Heart right ventricle (tissue), 16 donors: Measurements from ENCODE around the gene ZNF302. TPM values are rescaled to one million over a fixed set of nuclear protein-coding genes. Genes with fewer than 3 reads are reported as not detected.

ENCODE experiments used
- ATAC-seq, 8 donors: fragments of 200-7000 bp; cut with Tn5 transposase; one replicate each; pipeline ENCODE4 v1.9.1; 2020; ENCODE audit warnings: mild to moderate bottlenecking in 8 of 8, moderate library complexity in 8 of 8, moderate number of reproducible peaks in 1 of 8
- DNase-seq, 2 donors: peaks; one replicate each; pipeline ENCODE4 v3.0.0-alpha.2; 2020
- H3K27ac ChIP-seq, 10 donors: fragments of 200-600 bp; sonication (generic) in 2 of 10; one replicate each; pipeline versions ENCODE4 v1.5.0 to v1.8.0; 2020 to 2022; ENCODE audit warnings: mild to moderate bottlenecking in 3 of 10
- H3K27me3 ChIP-seq, 7 donors: fragments of 200-600 bp; one replicate each; pipeline ENCODE4 v1.8.0; 2021 to 2022; ENCODE audit warnings: mild to moderate bottlenecking in 2 of 7
- H3K36me3 ChIP-seq, 9 donors: fragments of 200-600 bp; sonication (generic) in 1 of 9; one replicate each; pipeline versions ENCODE4 v1.5.0 to v1.8.0; 2020 to 2022; ENCODE audit warnings: mild to moderate bottlenecking in 2 of 9
- H3K4me1 ChIP-seq, 9 donors: fragments of 200-600 bp; sonication (generic) in 1 of 9; one replicate each; pipeline versions ENCODE4 v1.5.0 to v1.8.0; 2020 to 2022; ENCODE audit warnings: mild to moderate bottlenecking in 4 of 9
- H3K4me3 ChIP-seq, 10 donors: fragments of 200-600 bp; sonication (generic) in 2 of 10; one replicate each; pipeline versions ENCODE4 v1.5.0 to v1.8.0; 2020 to 2022; ENCODE audit warnings: mild to moderate bottlenecking in 7 of 10, moderate library complexity in 2 of 10
- H3K9me3 ChIP-seq, 11 donors: fragments of 200-600 bp in 10 of 11; sonication (generic) in 2 of 11; one replicate each; pipeline versions ENCODE4 v1.5.0 to v1.8.0; 2013 to 2022; ENCODE audit warnings: mild to moderate bottlenecking in 2 of 11, control low read depth in 1 of 11, moderate library complexity in 1 of 11
- CTCF ChIP-seq, 9 donors: fragments of 200-600 bp; sonication (generic) in 2 of 9; IDR thresholded peaks; one replicate each; pipeline versions ENCODE4 v1.5.0 to v1.8.0; 2021 to 2022; ENCODE audit warnings: antibody characterized with exemption in 9 of 9, mild to moderate bottlenecking in 5 of 9, moderate library complexity in 1 of 9
- WGBS, 2 donors: extraction: QIAGEN DNeasy Blood & Tissue Kit; methylation state at CpG; one replicate each; pipeline ENCODE4 v1.1.7; 2013; ENCODE audit warnings: inconsistent platforms in 1 of 2; 5-methylcytosine and 5-hydroxymethylcytosine counted together
- intact Hi-C, 10 donors: fragments of 100-400 bp; cut with DNase I; formaldehyde crosslinking; loops; one replicate each; pipeline versions ENCODE4 v1.11.1 to v1.14.2; 2022
- polyA plus RNA-seq, 2 donors: library from polyadenylated mRNA; stranded (reverse); fragments of 200-250 nt; gene quantifications; one replicate each; pipeline ENCODE4 v1.2.3, GENCODE V29; 2013
- total RNA-seq, 10 donors: library from RNA; stranded (reverse); fragmentation: NEBNext Ultra II Directional in 3 of 10; extraction: Animal tissue kit (Norgen Biotek cat#: 25700) in 3 of 10; gene quantifications; one replicate each; pipeline versions ENCODE4 v1.2.1 to v1.2.4, GENCODE V29; 2021 to 2023
- donor health status: Arrhythmogenic right ventricular cardiomyopathy.
- donor health status: ischemic (EF 13 %, LVEDD 7.1; RV severe dilation, severe dysfunction).
- donor health status: healthy with polysubstance abuse.
- donor health status: DM: no; HTN: yes; CAD: no.
- donor health status: DM: no; HTN: no; CAD: no.
- donor health status: ischemic (EF 25% LVEDD 6.9; RV normal size, moderate dysfunction).
- donor health status: ischemic (EF 25% LVEDD 5.7; RV mildly dilated, moderate dysfunction).
- donor health status: healthy.
- donor health status: DM: yes; HTN: yes; CAD: no.
- donor health status: Ischemic cardiomyopathy.
- donor health status: ischemic (EF 35%, LVEDD 5.7; RV mildly dilated, moderate dysfunction).
- donor health status: nonischemic (EF 11% LVEDD 7.7; RV severe dilation, severe dysfunction).
- donor health status: DM: yes; HTN: yes; CAD: no.
- donor health status: PGD.
- donor health status: ischemic (EF 29% LVEDD 5.4; RV normal size, mild dysfunction).
- donor health status: nonischemic (EF 23%, LVEDD 6.1; RV moderate dilation, normal function).

The ZNF302 gene
- total and polyA plus RNA-seq, 12 donors, result 20.4 to 42.5 (median 32.6) TPM

DNA sequence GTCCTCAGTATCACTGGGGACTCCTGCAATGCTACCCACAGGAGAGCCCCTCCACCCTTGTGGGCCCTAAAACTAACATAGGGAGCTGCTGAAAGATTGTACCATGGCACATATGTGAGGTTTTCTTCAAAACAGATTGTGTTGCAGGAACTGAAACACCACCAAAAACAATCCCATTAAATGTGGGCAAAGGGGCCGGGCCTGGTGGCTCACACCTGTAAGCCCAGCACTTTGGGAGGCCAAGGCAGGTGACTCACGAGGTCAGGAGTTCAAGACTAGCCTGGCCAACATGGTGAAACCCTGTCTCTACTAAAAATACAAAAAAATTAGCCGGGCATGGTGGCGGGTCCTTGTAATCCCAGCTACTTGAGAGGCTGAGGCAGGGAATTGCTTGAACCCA lies 35.2 kb upstream of the ZNF302 start:
- H3K4me1 ChIP-seq, result peaks cover 0 to 5% (median 0%) of the 10 kb centered on the region in 9 donors
- no peak overlapping the region for H3K4me3 ChIP-seq
- WGBS, 2 donors, result 89 to 91% methylated on average over 4 of the region's 4 CpGs
- no peaks in the 10 kb centered on the region for H3K27me3 ChIP-seq
- H3K9me3 ChIP-seq, result no peaks in the 10 kb centered on the region
- ATAC-seq, result no peak
- no peaks in the 10 kb centered on the region for H3K36me3 ChIP-seq
- TF ChIP-seq CTCF (IDR thresholded peaks at IDR 0.05), result no peak
- intact Hi-C loops, result no loop called here
- H3K27ac ChIP-seq, result no peak overlapping the region
- DNase-seq, result no peak

DNA sequence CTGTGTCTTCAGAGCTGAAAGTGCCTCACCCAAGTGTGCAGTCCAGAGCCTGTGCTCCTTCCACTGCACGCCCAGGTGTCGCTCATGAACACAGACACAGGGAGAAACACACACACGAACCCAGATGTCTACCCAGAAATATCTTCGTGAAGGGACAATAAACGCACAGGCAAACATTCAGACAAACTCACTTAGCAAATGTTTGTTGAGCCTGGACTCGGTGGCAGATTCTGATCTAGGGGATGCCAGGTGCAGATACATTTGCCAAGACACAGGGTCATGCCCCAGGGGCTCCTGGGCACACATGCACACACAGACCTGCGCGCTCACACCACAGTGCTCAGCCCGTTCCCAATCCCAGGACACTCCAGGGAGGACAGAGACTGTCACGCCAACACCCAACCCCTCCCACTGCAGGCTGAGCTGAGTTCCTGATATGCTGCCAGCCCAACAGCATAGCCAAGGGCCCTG lies 32.5 kb upstream of the ZNF302 start:
- ATAC-seq (peak in 4 of 8 donors; percentile 61 to 70 (median 68)), DNase-seq (no peak)
- Histone ChIP-seq H3K27me3 (no peaks in the 10 kb centered on the region), H3K36me3 (no peaks in the 10 kb centered on the region), H3K4me3 (no peak overlapping the region), H3K27ac (no peak overlapping the region), H3K9me3 (no peaks in the 10 kb centered on the region), H3K4me1 (peaks cover 0 to 5% (median 0%) of the 10 kb centered on the region in 9 donors)
- intact Hi-C loops, result no loop called here
- 69% methylated on average over 10 of the region's 10 CpGs for WGBS, 2 donors
- no peak for TF ChIP-seq CTCF (IDR thresholded peaks at IDR 0.05)

DNA sequence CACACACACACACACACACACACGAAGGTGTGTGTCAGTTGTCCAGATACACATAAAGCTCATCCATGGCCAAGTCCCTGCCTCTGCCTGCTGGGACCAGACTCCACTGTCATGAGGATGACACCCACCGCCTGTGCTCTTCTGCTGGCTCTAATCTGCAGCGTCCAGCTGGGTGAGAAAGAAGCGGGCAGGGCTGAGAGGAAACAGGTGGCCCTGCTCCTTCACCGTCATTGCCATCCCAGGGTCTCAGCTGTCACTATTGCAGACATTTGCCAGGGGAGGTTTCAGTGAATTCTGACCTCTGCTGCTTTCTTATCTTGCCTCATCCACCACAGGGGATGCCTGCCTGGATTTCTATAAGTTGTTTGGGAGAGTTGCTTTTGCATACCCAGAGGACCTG lies 31.9 kb upstream of the ZNF302 start:
- WGBS, 2 donors, result 39% methylated on average over 5 of the region's 5 CpGs
- no peak for DNase-seq
- H3K27me3 ChIP-seq, result no peaks in the 10 kb centered on the region
- H3K27ac ChIP-seq, result no peak overlapping the region
- no peak for TF ChIP-seq CTCF (IDR thresholded peaks at IDR 0.05)
- intact Hi-C loops, result no loop called here
- no peaks in the 10 kb centered on the region for H3K36me3 ChIP-seq
- no peak overlapping the region for H3K4me3 ChIP-seq
- peak in 1 of 8 donors; percentile 22 for ATAC-seq
- no peaks in the 10 kb centered on the region for H3K9me3 ChIP-seq
- H3K4me1 ChIP-seq, result peaks cover 0 to 5% (median 0%) of the 10 kb centered on the region in 9 donors

DNA sequence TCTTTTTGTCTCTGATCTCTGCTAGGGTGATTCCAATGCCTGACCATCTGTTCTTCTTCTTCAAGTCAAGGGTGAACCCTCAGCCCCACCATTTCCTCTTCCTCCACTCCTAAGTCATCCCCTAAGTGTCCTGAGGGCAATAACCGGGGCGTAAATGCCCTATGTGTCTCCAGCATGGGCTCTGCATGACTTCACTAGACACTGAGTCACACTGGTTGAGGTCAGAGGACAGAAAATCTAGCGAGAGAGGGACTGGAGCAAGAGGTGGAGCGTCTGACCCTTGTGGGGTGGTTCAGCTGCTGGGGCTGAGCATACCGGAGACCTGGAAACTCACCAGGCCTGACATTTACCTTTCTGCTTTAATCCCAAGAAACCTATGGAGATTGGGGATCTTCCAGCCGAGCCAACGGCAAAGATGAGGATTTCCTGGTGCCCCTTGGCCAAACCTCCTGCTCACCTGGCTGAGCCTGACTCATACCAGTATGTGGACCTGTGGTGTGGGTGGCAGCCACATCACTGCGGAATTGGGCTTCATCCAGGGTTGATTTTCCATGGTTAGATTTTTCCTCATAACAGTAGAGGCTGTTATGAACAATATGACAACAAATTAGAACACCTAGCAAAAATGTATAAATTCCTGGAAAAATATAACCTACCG lies 27.5 kb upstream of the ZNF302 start:
- Histone ChIP-seq H3K27me3 (no peaks in the 10 kb centered on the region), H3K9me3 (peaks cover 0 to 15% (median 8%) of the 10 kb centered on the region in 11 donors), H3K27ac (no peak overlapping the region), H3K4me3 (no peak overlapping the region), H3K36me3 (no peaks in the 10 kb centered on the region), H3K4me1 (peaks cover 0 to 5% (median 0%) of the 10 kb centered on the region in 9 donors)
- intact Hi-C loops, result no loop called here
- 87 to 88% methylated on average over 9 of the region's 9 CpGs for WGBS, 2 donors
- DNase-seq (no peak), ATAC-seq (no peak)
- TF ChIP-seq CTCF (IDR thresholded peaks at IDR 0.05), result no peak
